GM21367 (cell line): ENCODE measurements around the gene PKN2.
"Not testable (repeated sequence)": the region's sequence is repeated elsewhere in the genome, so short reads cannot be mapped to it uniquely, and the experiment has no call there.

ENCODE experiments used
- ATAC-seq: cut with Tn5 transposase; IDR thresholded peaks from one replicate; pipeline ENCODE4 v1.9.1; 2021; ENCODE audit not compliant: unreplicated experiment

Gene PKN2

GRCh38 chr1:88678405-88678804, 5.7 kb upstream of the PKN2 start:
- no peak for ATAC-seq

- no peak for ATAC-seq
Observed at GRCh38 chr1:88680471-88680870, 3.6 kb upstream of the PKN2 start.

- no peak for ATAC-seq
Observed at GRCh38 chr1:88680911-88681622, 3.0 kb upstream of the PKN2 start.

DNA sequence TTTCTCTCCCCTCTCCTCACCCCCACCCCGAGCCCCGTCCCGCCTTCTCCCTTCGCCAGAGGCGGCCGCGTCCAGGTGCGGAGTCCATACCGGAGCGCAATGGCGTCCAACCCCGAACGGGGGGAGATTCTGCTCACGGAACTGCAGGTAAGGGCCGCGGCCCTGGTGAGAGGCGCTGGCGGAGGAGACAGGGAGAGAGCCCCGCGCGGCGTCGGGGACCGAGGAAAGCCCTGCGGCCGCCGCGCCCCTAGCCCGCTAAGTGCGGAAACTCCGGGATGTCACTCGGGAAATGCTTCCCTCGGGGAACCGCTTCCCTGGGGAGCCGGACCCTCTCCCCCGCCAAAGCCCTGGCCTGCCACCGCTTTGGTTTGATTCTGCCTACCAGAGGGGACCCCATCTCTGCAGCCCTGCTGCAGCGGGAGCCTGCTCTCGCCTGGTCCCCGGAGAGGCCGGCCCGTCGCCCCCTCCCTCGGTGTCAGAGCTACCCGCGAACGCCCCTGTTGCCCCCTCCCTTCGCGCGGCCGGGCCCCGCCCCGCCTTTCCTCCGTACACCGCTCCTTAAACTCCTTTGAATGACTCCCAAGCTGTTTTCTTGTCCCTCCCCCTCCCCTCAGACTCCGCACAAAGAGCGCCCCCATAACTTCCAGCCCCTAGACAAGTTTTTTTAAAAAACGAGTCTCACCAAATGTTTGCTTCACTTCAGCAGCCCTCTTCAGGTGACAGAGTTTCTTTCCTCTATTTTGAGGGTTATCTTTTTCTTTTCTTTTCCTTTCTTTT, 597 bp downstream of the PKN2 start:
- peak; percentile 29 for ATAC-seq

DNA sequence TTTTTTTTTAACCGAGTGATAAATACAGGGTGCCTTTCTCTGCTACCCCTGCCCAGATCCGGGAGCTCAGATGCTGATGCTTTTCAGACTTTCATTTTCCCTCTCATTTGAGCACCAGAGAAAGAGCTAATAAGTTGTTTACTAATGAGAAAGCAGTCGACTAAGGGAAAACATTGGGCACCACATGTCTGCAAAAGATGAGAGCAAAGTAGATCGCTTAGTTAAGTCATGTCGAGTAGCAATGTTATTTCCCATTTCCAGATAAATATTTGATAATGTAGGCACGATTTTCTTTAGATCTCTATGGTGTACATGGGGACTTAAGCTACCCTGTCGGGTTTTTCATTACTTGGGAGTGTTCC, 1.2 kb downstream of the PKN2 start:
- no peak for ATAC-seq

GRCh38 chr1:88691540-88691939, 7.5 kb downstream of the PKN2 start:
- no peak for ATAC-seq

- no peak for ATAC-seq
Observed at GRCh38 chr1:88695781-88696180, 11.7 kb downstream of the PKN2 start.

DNA sequence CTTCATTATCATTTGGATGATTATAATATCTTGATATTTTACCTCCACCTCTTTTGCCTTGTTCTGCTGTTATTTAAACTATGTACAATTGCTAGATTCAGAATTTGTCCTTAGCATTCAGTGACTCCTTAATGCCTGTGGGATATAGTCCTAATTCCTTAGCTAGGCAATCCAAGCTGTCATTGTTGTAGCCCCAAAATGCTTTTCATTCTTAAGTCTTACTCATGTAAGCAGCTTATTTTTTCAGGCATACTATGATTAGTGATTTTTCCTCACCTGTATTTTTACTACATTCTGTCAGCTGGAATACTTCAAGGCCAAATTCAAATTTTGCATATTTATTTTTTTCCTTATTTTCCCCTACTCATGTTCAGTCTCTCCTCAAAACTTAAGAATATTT, 13.4 kb downstream of the PKN2 start:
- no peak for ATAC-seq

GRCh38 chr1:88698140-88698539, 14.1 kb downstream of the PKN2 start:
- no peak for ATAC-seq

GRCh38 chr1:88698764-88699163, 14.7 kb downstream of the PKN2 start:
- no peak for ATAC-seq

DNA sequence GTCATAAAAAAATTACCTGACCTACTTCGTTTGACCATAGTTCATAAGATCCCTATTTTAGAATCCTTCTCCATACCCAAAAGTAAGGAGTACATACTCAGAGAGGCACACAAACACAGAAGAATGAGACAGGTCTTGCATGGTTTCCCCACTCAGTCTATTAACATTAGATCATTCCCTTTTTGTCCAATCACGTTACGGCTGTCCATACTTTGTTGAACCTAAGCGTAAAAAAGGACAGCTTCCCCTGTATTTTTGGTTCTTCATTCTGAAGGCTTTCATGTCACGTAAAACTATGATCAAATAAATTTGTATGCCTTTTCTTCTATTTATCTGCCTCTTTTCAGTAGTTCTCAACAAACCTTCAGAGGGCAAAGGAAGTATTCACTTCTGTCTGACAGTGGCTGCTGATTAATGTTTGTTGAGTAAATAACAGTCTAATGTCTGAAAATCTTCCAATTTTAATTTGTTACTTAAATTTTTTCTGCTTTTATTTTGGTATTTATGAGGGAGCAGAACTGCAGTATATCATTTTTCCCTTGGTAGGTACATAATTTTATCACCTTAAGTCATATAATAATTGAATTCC, 16.4 kb downstream of the PKN2 start:
- ATAC-seq = no peak

DNA sequence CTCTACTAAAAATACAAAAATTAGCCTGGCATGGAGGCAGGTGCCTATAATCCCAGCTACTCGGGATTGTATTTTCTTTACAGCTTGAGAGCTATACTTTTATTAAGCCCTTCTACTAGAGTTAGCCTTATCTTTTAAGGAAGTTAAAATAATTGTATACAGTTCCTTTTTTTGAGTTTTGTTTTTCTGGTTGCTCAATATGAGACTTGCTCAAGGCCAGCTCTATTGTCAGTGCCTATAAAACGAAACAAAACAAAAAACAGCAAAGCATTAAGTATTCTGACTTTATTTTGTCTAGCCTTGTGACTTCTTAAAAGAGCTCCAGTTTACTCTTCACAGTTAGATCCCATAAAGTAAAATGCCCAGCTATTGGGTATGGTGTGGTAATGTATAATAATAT, 17.2 kb downstream of the PKN2 start:
- ATAC-seq = peak; percentile 78

GRCh38 chr1:88701793-88702192, 17.7 kb downstream of the PKN2 start:
- ATAC-seq = not testable (repeated sequence)

- no peak for ATAC-seq
Observed at GRCh38 chr1:88708011-88708410, 23.9 kb downstream of the PKN2 start.

GRCh38 chr1:88712907-88713306, 28.8 kb downstream of the PKN2 start:
- not testable (repeated sequence) for ATAC-seq

GRCh38 chr1:88716571-88716970, 32.5 kb downstream of the PKN2 start:
- ATAC-seq = not testable (repeated sequence)

DNA sequence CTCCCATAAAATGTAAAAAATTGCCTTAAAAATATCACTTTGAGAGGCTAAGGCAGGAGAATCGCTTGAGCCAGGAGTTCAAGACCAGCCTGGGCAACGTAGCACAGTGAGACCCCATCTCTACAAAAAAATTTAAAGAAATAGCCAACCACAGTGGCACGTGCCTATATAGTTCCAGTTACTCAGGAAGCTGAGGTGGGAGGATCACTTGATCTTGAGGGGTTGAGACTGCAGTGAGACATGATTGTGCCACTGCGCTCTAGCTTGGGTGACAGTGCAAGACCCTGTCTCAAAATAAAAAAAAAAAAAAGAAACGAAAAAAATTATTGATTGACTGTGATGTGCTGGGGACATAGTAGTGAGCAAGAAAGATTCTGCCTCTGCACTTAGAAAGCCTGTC, 38.4 kb downstream of the PKN2 start:
- no peak for ATAC-seq

DNA sequence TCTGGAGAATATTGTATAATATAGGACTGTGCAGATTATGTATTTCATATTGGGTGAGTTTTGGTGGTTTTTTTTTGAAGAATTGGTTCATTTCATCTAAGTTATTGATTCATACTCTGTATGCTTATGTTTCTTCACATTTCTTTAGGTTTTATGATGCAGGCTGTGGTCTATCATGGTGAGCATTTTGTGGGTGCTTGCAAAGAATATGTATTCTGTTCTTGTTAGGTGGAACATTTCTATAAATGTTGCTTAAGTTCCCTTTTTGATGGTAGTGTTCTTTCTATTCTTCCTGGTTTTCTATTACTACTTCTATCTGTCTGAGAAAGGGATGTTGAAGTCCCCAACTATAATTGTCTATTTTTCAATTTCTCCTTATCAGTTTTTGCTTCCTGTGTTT, 42.6 kb downstream of the PKN2 start:
- no peak for ATAC-seq

DNA sequence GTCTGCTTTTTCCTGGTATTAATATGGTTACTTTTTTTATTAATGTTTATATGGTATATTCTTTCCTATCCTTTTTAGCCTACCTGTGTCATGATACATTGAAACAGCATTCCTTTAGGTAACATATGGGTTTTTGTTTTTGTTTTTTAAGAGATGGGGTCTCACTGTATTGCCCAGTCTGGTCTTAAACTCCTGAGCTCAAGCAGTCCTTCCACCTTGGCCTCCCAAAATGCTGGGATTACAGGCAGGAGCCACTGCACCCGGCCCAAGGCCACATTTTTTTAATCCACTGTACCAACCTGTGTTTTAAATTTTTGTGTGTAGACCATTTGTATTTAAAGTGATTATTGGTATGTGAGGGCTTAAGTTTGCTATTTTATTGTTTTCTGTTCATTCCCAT, 43.1 kb downstream of the PKN2 start:
- no peak for ATAC-seq

DNA sequence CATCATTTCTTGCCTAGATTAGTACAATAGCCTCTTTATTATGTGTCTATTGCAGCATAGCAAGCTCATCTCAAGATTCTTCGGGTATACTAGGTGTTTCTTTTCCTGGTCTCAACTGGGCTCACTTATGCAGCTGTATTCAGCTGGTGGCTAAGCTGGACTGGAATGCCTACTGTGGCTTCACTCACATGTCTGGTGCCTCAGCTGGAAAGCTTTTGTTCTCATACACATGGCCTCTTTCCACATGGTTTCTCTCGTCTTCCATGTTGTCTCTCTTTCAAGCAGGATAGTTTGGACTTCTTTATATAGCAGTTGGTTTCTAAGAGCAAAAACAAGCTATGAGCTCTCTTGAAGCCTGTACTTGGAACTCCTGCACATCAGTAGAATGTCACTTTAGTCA, 45.2 kb downstream of the PKN2 start:
- ATAC-seq = no peak

DNA sequence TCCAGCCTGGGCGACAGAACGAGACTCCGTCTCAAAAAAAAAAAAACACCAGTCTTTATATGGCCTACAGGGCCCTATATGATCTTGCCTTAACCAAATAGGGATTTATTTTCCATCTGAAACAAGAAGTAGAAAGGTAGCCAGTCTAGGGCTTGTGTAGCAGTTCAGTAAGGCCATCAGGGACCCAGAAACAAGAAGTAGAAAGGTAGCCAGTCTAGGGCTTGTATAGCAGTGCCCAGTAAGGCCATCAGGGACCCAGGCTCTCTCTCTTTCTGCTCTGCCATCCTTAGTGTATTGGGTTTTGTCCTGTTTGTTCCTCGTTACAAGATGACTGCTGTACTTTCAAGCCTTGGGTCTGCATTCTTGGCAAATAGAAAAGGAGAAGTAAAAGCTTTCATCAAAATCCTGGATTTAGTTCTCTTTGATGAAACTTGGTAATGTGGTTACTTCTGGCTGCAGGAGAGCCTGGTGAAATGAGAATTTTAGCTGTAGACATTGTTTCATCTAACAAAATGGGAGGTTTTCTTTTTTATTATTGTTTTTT, 46.1 kb downstream of the PKN2 start:
- ATAC-seq = no peak

DNA sequence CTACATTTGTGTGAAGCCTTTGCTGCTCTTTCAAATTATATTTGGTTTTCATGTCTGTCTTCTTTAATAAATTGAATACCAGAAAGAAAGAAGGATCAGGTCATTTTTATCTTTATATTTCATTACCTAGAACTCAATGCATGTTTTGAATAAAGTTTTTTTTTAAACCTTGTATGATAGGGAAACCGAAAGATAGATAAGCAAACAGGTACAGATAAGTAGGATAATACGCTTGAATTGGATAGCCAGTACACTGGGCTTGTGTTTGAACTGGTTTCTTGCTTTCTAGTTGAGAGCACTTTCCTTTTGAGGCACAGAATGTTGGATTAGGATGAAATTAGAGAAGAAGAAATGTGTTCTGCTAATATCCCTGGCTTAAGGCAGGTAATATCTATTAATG, 46.9 kb downstream of the PKN2 start:
- no peak for ATAC-seq
